Measurements from ENCODE around the gene ZSWIM8.
A peak's percentile ranks its signal among the peaks of the same experiment; 100 is the strongest.
"Not testable (repeated sequence)": the region's sequence is repeated elsewhere in the genome, so short reads cannot be mapped to it uniquely, and the experiment has no call there.

ZSWIM8 gene, protein sequence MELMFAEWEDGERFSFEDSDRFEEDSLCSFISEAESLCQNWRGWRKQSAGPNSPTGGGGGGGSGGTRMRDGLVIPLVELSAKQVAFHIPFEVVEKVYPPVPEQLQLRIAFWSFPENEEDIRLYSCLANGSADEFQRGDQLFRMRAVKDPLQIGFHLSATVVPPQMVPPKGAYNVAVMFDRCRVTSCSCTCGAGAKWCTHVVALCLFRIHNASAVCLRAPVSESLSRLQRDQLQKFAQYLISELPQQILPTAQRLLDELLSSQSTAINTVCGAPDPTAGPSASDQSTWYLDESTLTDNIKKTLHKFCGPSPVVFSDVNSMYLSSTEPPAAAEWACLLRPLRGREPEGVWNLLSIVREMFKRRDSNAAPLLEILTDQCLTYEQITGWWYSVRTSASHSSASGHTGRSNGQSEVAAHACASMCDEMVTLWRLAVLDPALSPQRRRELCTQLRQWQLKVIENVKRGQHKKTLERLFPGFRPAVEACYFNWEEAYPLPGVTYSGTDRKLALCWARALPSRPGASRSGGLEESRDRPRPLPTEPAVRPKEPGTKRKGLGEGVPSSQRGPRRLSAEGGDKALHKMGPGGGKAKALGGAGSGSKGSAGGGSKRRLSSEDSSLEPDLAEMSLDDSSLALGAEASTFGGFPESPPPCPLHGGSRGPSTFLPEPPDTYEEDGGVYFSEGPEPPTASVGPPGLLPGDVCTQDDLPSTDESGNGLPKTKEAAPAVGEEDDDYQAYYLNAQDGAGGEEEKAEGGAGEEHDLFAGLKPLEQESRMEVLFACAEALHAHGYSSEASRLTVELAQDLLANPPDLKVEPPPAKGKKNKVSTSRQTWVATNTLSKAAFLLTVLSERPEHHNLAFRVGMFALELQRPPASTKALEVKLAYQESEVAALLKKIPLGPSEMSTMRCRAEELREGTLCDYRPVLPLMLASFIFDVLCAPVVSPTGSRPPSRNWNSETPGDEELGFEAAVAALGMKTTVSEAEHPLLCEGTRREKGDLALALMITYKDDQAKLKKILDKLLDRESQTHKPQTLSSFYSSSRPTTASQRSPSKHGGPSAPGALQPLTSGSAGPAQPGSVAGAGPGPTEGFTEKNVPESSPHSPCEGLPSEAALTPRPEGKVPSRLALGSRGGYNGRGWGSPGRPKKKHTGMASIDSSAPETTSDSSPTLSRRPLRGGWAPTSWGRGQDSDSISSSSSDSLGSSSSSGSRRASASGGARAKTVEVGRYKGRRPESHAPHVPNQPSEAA (N-terminal part only)

DNA sequence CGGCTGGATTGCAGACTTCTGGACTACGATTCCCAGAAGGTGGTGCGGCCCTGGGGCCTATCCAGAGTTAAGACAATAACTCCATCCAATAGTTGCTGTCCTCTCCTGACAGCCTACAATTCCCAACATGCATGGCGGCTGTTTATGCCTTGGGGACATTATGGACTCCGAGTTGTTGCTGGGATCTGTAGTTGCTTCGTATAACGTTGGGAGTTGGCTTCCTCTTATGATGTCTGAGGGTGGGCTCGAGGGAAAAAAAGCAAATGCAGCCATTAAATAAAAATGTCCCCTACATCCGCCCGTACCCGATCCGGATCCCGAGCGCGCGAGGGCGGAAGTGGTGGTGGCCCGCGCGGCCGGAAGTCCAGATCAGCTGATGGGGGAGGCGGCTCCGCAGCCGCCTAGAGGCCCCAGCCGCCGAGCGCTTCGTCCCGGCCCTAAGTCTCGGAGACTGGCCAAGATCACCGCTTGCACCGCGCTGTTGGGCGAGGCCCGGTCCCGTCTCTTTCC is at the start of gene ZSWIM8:
ZSWIM8 (plus strand) TSS at position 396 of the 510 bp plus-strand sequence. CDS start 273 bp downstream, outside the sequence.
- DNase-seq (ENCODE audit: low read depth): peak; percentile 96

DNA sequence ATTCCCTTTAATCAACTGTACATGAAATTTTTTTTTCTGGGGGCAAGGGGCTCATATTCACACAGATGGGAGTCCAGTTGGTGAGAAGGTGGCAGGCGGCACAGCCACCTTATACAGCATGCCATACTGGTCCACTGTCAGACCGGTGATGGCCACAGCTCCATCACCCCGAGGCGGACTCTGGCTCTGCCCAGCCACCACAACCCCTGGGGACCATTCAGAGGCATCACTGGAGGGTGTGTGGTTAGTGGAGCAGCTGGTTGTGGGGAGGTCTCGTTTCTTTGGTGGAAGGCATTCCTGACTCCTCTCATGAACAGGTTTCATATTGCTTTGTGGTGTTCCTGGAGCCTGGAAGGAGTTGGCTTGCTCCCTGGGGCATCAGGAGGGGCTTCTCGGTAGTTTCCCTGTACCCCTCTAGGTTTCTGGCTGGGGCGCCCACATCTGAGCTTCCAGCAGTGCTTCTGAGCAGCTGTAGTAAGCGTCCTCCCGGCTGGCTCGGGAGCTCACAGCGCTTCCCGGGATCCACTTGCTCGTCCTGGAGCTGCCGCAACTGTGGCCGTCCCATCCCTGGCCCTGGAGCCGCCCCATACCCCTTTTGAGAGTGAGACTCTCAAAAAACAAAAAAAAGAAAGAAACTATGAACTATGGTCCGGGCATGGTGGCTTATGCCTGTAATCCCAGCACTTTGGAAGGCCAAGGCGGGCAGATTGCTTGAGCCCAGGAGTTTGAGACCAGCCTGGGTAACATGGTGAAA is 44.7 kb upstream of the ZSWIM8 start:
- DNase-seq (ENCODE audit: low read depth): not testable (repeated sequence)

DNA sequence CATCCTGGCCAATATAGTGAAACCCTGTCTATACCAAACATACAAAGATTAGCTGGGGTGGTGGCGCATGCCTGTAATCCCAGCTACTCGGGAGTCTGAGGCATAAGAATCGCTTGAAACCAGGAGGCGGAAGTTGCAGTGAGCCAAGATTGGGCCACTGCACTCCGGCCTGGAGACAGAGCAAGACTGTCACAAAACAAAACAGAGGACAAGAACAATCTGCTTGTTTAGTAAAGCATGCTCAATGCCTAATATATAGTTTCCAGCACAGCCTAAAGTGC is 43.0 kb upstream of the ZSWIM8 start:
- no peak for DNase-seq (ENCODE audit: low read depth)

DNA sequence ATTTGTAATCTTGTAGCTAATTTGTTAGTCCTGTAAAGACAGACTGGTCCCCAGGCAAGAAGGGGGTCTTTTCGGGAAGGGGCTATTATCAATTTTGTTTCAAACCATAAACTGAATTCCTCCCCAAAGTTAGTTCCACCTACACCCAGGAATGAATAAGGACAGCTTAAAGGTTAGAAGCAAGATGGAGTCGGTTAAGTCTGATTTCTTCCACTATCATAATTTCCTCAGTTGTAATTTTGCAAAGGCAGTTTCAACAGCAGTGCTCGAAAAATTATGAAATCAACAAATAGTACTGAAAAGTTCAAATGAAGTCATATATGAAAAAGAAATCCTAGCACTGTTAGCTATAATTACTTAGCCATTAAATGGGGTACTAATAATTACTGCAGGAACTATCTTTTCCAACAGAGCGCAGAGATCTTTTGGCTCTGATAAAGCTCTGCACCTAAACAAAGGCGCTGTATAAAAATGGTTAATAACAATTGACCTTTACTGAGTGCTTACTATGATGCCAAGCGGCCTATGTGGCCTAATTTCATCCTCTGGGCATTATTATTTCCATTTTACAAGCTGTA is 42.0 kb upstream of the ZSWIM8 start:
- no peak for DNase-seq (ENCODE audit: low read depth)

DNA sequence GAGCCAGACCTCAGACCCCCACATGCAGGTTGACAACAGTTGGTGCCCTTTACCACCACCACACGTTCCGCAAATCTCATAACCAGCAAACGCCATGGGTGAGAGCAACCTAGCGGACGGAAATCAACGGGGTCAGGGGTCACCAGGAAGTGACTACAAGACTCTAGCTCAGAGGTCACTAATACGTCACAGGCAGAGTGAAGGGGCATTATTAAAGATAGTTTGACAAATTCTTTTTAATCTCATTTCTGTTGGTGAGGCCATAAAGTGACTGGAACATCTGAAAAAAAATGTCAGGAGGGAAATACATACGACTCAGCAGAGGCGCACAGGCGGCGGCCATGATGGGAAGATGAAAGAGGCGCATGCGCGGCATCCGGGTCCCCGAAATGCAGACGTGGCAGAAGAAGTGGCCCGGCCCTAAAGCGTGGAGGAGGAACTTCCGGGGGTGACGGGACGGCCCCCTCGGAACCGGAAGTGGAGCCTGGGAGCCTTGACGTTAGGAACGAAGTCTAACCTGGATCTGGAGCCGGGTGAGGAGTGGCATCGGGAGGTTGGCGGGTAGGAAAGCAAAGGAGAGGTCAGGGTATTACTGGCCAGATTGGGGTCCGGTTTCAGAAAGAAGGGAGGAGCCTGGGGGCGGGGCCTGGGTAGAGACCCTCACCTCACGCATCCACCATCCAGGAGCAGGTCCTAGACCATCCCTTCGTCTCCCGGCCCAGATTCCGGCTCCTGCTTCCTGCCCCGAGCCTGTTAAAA is 41.3 kb upstream of the ZSWIM8 start, which contains the start of gene SEC24C:
SEC24C (plus strand) TSS at position 468 of the 759 bp plus-strand sequence. CDS start 2,461 bp downstream, outside the sequence.
- peak; percentile 93 for DNase-seq (ENCODE audit: low read depth)

DNA sequence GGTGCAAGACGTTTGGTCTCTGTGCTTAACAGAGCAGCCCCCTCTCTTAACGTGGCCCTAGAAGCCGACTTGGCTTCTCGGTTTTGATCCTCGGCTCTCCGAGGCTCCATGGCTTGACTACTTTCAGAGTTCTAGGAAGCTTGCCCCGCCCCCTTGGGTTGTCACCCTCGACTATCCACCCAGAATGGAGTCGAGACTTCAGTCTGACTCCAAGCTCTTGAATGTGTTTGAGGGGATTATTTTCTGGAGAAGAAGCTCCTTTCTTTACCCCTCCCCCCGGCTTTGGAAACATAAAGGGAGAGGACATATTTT is 40.8 kb upstream of the ZSWIM8 start:
- peak; percentile 62 for DNase-seq (ENCODE audit: low read depth)

DNA sequence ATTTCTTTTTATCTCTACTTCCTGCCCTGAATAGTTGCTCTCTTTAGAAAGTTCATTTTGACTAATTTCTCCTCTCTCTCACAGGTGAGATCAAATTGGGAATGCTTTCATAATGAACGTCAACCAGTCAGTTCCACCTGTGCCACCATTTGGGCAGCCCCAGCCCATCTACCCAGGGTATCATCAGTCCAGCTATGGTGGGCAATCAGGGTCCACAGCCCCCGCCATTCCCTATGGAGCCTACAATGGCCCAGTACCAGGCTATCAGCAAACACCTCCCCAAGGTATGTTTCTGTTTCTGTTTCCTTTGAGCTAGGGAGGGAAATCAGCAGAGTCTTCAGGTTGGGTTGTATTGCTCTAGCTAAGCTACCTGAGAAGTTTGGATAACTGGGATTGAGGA is 38.7 kb upstream of the ZSWIM8 start:
- no peak for DNase-seq (ENCODE audit: low read depth)

DNA sequence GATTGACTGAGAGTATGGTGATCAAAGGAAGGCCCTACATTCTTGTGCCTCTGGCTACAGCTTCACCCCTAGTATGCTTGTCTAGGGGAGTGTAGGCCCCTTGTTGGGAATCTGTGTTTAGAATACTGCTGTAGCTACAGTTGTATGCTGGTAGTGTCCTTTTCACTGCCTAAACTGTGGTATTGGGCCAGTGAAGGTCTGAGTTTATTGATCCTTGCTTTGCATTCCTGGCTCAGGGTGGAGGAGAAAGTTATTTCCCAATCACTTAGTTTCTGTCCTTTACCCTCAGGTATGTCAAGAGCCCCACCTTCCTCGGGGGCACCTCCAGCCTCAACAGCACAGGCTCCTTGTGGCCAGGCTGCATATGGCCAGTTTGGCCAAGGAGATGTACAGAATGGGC is 34.6 kb upstream of the ZSWIM8 start:
- no peak for DNase-seq (ENCODE audit: low read depth)

DNA sequence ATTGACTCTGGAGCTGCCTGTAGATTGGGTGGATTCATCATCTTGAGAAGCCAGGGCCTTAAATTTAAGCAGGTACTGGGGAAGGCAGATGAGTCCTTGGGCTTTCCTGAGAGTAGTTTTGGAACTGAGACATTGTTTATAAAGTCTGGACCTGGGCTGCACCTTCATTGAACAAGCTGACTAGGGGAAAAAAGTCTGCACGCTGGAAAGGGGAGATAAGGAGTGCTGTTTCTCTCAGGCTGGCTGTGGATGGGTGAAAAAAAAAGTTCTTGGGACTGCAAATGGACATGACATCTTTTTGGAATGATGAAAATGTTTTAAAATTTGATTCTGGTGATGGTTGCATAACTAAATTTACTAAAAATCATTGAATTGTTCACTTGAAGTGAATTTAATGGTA is 29.2 kb upstream of the ZSWIM8 start:
- no peak for DNase-seq (ENCODE audit: low read depth)

DNA sequence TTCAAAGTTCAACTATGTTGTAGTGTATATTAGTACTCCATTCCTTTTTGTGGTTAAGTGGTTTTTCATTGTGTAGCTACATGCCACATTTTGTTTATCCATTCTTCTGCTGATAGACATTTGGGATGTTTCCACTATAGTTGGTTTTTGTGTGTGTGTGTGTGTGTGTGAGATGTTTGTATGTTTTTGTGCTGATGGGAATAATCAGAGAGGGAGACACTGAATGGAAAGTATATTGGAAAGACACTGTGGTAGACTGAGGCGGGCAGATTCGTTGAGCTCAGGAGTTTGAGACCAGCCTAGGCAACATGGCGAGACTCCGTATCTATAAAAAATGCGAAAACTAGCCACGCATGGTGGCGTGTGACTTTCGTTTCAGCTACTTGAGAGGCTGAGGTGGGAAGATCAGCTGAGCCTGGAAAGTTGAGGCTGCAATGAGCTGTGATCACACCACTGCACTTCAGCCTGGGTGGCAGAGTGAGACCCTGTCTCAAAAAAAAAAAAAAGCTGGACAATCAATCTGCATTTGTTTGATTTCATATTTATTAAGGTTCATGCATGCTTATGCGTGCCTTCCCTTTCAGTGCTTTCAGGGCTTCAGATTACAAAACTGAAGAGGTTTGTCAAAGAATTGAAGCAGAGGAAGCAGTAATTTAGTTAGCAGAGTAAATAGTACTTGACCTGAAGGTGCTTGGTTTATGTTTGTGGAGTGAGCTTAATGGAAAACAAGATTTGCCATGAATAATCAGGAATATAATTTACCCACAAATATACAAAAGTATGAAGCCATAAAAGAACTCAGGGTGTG is 26.5 kb upstream of the ZSWIM8 start:
- no peak for DNase-seq (ENCODE audit: low read depth)

DNA sequence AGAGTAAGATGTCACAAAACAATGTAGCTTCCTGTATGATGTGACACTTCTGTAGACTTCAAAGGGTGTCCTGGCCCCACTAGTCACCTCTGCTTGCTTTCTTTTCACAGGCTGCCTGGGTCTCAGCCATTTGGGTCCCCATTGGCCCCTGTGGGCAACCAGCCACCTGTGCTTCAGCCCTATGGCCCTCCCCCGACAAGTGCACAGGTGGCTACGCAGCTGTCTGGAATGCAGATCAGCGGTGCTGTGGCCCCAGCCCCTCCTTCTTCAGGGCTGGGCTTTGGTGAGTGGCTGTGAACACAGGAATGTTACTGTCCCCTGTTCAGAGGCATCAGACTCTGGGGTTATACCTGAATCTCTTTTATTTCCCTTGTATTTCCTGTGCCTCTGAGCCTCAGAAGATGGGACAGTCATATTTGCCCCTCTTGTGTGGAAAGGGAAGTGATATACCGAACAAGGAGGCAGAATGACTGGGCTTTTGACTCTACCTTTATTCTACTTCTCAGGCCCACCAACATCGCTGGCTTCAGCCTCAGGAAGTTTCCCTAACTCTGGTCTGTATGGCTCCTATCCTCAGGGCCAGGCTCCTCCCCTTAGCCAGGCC is 25.8 kb upstream of the ZSWIM8 start:
- DNase-seq (ENCODE audit: low read depth): no peak

DNA sequence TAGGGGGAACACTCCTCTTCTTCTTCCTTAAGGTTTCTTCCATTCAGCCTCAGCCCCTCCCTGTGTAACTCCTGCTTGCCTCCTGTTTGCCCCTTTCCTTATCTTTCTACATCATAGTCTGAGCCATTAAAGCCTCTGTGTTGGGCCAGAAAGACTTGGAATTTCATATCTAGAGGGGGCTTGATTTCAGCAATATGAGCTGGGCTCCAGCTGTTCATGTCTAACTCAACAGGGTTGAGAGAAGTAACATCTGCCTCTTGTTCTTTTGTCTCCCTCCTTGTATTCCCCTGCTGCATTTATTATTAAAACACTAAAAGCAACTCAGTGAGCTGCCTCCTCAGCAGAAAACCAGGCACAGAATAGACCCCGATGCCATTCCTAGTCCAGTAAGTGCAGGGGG is 23.6 kb upstream of the ZSWIM8 start:
- DNase-seq (ENCODE audit: low read depth): no peak

DNA sequence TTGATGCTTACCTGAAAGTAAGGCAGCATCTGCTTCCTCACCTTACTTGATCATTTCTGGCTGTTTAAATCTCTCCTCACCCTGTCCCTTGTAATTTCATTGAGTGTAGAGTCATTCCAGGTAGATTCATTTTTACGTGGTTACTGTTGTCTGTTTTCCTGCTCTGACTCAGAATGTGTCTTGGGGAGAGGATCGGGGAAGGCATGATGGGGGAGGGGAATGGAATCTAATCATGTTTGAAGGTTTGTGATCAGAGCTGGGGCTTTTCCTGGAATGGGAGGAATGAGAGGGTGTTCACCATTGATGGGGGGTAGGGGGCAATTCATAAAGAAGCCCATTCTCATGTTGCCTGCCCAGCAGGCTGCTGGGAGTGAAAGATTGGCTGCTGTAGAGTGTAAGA is 22.5 kb upstream of the ZSWIM8 start:
- DNase-seq (ENCODE audit: low read depth): peak; percentile 51

DNA sequence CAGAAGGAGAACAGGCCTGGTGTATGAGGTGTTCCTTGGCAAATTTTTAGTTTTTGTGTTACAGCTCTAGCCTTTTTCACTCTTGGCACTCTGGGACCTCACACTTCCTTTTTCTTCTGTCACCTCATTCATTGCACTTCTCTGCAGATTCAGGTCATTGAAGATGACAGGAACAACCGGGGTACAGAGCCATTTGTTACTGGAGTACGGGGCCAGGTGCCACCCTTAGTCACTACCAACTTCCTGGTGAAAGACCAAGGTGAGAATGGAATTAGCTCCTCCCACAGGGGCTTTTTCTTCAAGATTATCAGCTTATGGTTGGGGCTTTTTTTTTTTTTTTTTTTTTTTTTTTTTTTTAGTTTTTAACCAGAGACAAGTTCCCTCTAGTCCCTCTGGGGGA is 22.1 kb upstream of the ZSWIM8 start:
- no peak for DNase-seq (ENCODE audit: low read depth)

DNA sequence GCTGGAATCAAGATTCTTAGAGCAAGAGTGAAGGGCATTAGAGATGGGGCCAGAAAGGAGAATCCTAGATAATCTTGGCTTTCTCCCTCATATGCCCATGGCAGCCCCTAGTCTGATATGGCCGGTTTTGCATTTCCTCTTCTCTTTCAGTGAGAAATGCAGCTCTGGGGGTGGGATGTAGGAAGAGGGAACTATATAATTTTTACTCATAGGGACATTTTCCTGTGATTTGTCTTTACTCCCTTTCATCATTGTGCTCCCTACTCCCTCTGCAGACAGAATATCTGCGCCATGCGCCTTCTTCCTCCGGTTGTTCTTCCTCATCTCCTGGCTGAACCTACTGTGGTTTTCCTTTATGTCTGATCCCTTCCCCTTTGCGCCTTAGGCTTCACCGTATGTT is 20.3 kb upstream of the ZSWIM8 start:
- DNase-seq (ENCODE audit: low read depth): no peak

DNA sequence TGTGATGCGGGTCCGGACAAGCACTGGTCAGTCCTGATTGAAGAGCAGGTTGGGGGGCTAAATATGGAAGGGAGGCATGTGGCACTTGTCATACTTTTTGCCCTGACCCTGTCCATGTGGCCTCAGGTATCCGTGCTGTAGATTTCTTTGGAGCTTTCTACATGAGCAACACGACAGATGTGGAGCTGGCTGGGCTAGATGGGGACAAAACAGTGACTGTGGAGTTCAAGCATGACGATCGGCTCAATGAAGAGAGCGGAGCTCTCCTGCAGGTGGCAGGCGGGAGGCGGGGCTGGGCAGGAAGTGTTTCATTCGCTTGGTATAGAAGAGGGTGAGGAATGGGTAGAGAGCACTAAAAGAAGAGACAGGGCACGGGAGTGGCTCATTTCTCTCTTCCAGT is 16.5 kb upstream of the ZSWIM8 start:
- DNase-seq (ENCODE audit: low read depth): no peak

DNA sequence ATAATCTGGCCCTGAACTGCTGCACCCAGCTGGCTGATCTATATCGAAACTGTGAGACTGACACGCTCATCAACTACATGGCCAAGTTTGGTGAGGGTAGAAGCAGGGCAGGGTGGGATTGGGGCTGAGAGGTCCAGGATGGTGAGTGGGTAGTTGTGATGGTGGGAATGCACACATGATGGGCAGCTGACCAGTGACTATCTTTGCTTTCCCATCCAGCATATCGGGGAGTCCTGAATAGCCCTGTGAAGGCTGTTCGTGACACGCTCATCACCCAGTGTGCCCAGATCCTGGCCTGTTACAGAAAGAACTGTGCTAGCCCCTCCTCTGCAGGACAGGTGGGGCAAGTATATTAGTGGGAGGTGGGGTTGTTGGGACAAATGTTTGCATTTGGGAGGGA is 16.0 kb upstream of the ZSWIM8 start:
- no peak for DNase-seq (ENCODE audit: low read depth)

DNA sequence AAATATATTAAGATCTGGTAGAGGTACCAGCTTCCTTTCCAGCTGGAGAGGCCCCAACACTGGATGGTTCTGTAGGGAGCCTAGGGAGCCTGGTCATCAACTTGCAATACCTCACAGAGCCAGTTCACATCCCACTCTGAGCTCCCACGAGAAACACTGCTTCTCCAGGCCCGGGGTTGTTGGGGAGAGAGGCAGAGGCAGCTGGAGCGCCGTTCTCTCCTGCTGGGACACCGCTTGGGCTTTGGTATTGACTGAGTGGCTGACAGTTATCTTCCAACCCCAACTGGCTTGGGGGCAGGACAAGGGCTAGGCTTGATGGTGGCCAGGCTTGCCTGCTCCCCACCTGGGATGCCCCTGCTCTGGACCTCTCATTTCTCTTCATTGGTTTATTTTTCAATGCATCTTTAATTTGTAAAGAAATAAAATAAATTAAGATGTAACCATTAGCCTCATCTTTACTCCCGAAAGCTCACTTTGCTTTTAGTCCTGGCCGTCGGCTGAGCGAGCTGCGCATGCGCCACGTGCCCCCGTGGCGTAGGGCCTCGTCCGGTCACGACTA is 13.6 kb upstream of the ZSWIM8 start:
- DNase-seq (ENCODE audit: low read depth): peak; percentile 13
